Nephron (organoid): Measurements from ENCODE around the gene MICA.
"Not testable (repeated sequence)": the region's sequence is repeated elsewhere in the genome, so short reads cannot be mapped to it uniquely, and the experiment has no call there.

Experiments used
- H3K27ac Mint-ChIP-seq, 3 experiments: 2 replicates each; pipeline ENCODE4 v1.8.0; 2020; ENCODE audit warnings: mixed read lengths in 3 of 3, mild to moderate bottlenecking in 2 of 3, moderate library complexity in 1 of 3
- H3K27me3 Mint-ChIP-seq: 2 replicates; pipeline ENCODE4 v1.8.0; 2021; ENCODE audit warnings: low read depth, mild to moderate bottlenecking, moderate library complexity, mixed read lengths
- H3K36me3 Mint-ChIP-seq: 2 replicates; pipeline ENCODE4 v1.8.0; 2020; ENCODE audit warnings: low read depth, mixed read lengths
- H3K4me1 Mint-ChIP-seq: 2 replicates; pipeline ENCODE4 v1.8.0; 2020; ENCODE audit warnings: mixed read lengths
- H3K4me3 Mint-ChIP-seq, 3 experiments: 2 replicates each; pipeline ENCODE4 v1.8.0; 2020; ENCODE audit warnings: mild to moderate bottlenecking in 3 of 3, mixed read lengths in 3 of 3, moderate library complexity in 2 of 3
- H3K9me3 Mint-ChIP-seq: 2 replicates; pipeline ENCODE4 v1.8.0; 2020; ENCODE audit warnings: mixed read lengths
- CTCF ChIP-seq, 3 experiments: fragments of 200-600 bp; sonication (generic); IDR thresholded peaks; one replicate each; pipeline ENCODE4 v1.5.0; 2021; ENCODE audit warnings: antibody characterized with exemption in 3 of 3; ENCODE audit not compliant: unreplicated experiment in 3 of 3

MICA gene

GRCh38 chr6:31386099-31386498 is 17.3 kb upstream of the MICA start:
- Mint-ChIP-seq H3K4me1 (no peaks in the 10 kb centered on the region), H3K4me3 (no peak overlapping the region), H3K36me3 (no peaks in the 10 kb centered on the region), H3K27me3 (peaks cover 12% of the 10 kb centered on the region), H3K27ac (no peak overlapping the region), H3K9me3 (no peaks in the 10 kb centered on the region)
- TF ChIP-seq CTCF (IDR thresholded peaks at IDR 0.05; ENCODE audit: unreplicated experiment in 3 of 3), result no peak

GRCh38 chr6:31386977-31387376 is 16.4 kb upstream of the MICA start:
- no peaks in the 10 kb centered on the region for H3K4me1 Mint-ChIP-seq
- no peaks in the 10 kb centered on the region for H3K9me3 Mint-ChIP-seq
- TF ChIP-seq CTCF (IDR thresholded peaks at IDR 0.05; ENCODE audit: unreplicated experiment in 3 of 3), result no peak
- H3K4me3 Mint-ChIP-seq, result no peak overlapping the region
- H3K27ac Mint-ChIP-seq, result no peak overlapping the region
- no peaks in the 10 kb centered on the region for H3K36me3 Mint-ChIP-seq
- H3K27me3 Mint-ChIP-seq, result peaks cover 7% of the 10 kb centered on the region

- H3K9me3 Mint-ChIP-seq, H3K27me3 Mint-ChIP-seq, H3K36me3 Mint-ChIP-seq, H3K27ac Mint-ChIP-seq, H3K4me1 Mint-ChIP-seq, H3K4me3 Mint-ChIP-seq: not testable (repeated sequence)
Observed at GRCh38 chr6:31388916-31389801, 14.2 kb upstream of the MICA start.

GRCh38 chr6:31389802-31390132 is 13.6 kb upstream of the MICA start:
- H3K27me3 Mint-ChIP-seq, H3K36me3 Mint-ChIP-seq, H3K4me3 Mint-ChIP-seq, H3K9me3 Mint-ChIP-seq, H3K27ac Mint-ChIP-seq, H3K4me1 Mint-ChIP-seq: not testable (repeated sequence)

- Mint-ChIP-seq H3K36me3 (no peaks in the 10 kb centered on the region), H3K27ac (no peak overlapping the region), H3K4me1 (peaks cover 5% of the 10 kb centered on the region), H3K27me3 (peaks cover 15% of the 10 kb centered on the region), H3K4me3 (no peak overlapping the region), H3K9me3 (no peaks in the 10 kb centered on the region)
- TF ChIP-seq CTCF (IDR thresholded peaks at IDR 0.05; ENCODE audit: unreplicated experiment in 3 of 3), result no peak
Observed at GRCh38 chr6:31393932-31394331, 9.5 kb upstream of the MICA start.

GRCh38 chr6:31394381-31394780 is 9.0 kb upstream of the MICA start:
- Mint-ChIP-seq H3K36me3 (no peaks in the 10 kb centered on the region), H3K27me3 (peaks cover 15% of the 10 kb centered on the region), H3K4me1 (peaks cover 7% of the 10 kb centered on the region), H3K9me3 (no peaks in the 10 kb centered on the region), H3K27ac (no peak overlapping the region), H3K4me3 (no peak overlapping the region)
- no peak for TF ChIP-seq CTCF (IDR thresholded peaks at IDR 0.05; ENCODE audit: unreplicated experiment in 3 of 3)

- Mint-ChIP-seq H3K36me3 (no peaks in the 10 kb centered on the region), H3K27ac (no peak overlapping the region), H3K27me3 (peaks cover 22% of the 10 kb centered on the region), H3K9me3 (no peaks in the 10 kb centered on the region), H3K4me3 (no peak overlapping the region), H3K4me1 (peaks cover 13% of the 10 kb centered on the region)
- no peak for TF ChIP-seq CTCF (IDR thresholded peaks at IDR 0.05; ENCODE audit: unreplicated experiment in 3 of 3)
Observed at GRCh38 chr6:31395832-31396231, 7.6 kb upstream of the MICA start.
